Naive thymus-derived CD8-positive, alpha-beta T cell (primary cell): ENCODE data around the gene LTO1. TPM values are rescaled to one million over a fixed set of nuclear protein-coding genes. Genes with fewer than 3 reads are reported as not detected.
A peak's percentile ranks its signal among the peaks of the same experiment; 100 is the strongest.
"Not testable (repeated sequence)": the region's sequence is repeated elsewhere in the genome, so short reads cannot be mapped to it uniquely, and the experiment has no call there.

Experiments
- ATAC-seq, 2 donors: fragments of 150-1000 bp; cut with Tn5 transposase in 1 of 2; sonication (Bioruptor Pico), chemical (Tn5 transposase) in 1 of 2; 1 replicate in 1 of 2; 2 replicates in 1 of 2; pipeline ENCODE4 v1.10.0; 2021; ENCODE audit warnings: mild to moderate bottlenecking in 2 of 2, moderate library complexity in 2 of 2
- POLR2A ChIA-PET: fragments of 350-600 bp; sonication (Branson Sonifier 250); formaldehyde crosslinking; loops from one replicate; lab custom pipeline; 2021; ENCODE audit warnings: antibody characterized with exemption; lab: Charles Lee
- DNase-seq, 10 donors: peaks; one replicate each; pipeline versions ENCODE4 v3.0.0 to v3.0.0-alpha.2; 2020 to 2022
- H3K27ac Mint-ChIP-seq, 10 donors: one replicate each; pipeline ENCODE4 v1.8.0; 2020 to 2022; ENCODE audit warnings: mild to moderate bottlenecking in 10 of 10, mixed read lengths in 10 of 10, moderate library complexity in 4 of 10, inconsistent platforms in 1 of 10
- H3K27me3 Mint-ChIP-seq, 5 donors: one replicate each; pipeline ENCODE4 v1.8.0; 2021 to 2022; ENCODE audit warnings: mixed read lengths in 5 of 5
- H3K36me3 Mint-ChIP-seq, 3 donors: one replicate each; pipeline ENCODE4 v1.8.0; 2020 to 2022; ENCODE audit warnings: mixed read lengths in 3 of 3, mild to moderate bottlenecking in 2 of 3, inconsistent platforms in 1 of 3
- H3K4me1 Mint-ChIP-seq, 4 donors: one replicate each; pipeline ENCODE4 v1.8.0; 2021 to 2022; ENCODE audit warnings: mixed read lengths in 4 of 4
- H3K4me3 Mint-ChIP-seq, 10 donors: one replicate each; pipeline ENCODE4 v1.8.0; 2020 to 2022; ENCODE audit warnings: mild to moderate bottlenecking in 10 of 10, mixed read lengths in 10 of 10, moderate library complexity in 6 of 10, inconsistent platforms in 1 of 10
- H3K9me3 Mint-ChIP-seq, 9 donors: one replicate each; pipeline ENCODE4 v1.8.0; 2020 to 2022; ENCODE audit warnings: mixed read lengths in 9 of 9, mild to moderate bottlenecking in 3 of 9, inconsistent platforms in 1 of 9, moderate library complexity in 1 of 9
- polyA plus RNA-seq, 3 donors: library from polyadenylated mRNA; unstranded; fragments of 300-500 nt; fragmentation: Illumina TruSeq; gene quantifications; one replicate each; pipeline ENCODE4 v1.2.3, GENCODE V29; 2021
- total RNA-seq, 8 experiments: library from RNA in 2 of 8; stranded (reverse) in 2 of 8; gene quantifications; one replicate each; pipeline ENCODE4 v1.2.3 and lab custom pipeline; 2021 to 2026

LTO1 gene
- total and polyA plus RNA-seq, 5 experiments from 2014 or later: 12.5 to 77.8 (median 14.5) TPM

DNA sequence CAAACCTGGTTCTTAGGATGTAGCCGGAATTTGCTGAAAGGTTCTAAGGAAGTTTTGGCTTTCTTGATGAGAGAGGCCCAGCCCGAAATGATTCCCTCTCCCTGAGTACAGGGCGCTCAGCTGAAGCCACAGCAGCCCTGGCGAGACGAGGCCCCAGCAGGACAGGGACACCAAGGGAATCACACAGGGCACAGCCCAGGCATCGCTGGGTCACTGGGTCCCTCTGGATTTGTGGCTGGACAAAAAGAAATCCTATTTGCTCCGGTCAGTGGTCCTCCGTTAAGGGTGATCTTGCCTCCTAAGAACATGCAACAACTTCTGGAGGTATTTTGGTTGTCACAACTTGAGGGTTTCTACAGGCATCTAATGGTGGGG is 22.3 kb upstream of the LTO1 start:
- DNase-seq (no peak), ATAC-seq (no peak)
- Mint-ChIP-seq H3K4me3 (no peak overlapping the region), H3K9me3 (peaks cover 0 to under 1% (median 0%) of the 10 kb centered on the region in 9 donors), H3K27ac (peak overlapping the region in 1 of 10 donors; percentile 47), H3K27me3 (peaks cover 23 to 77% (median 42%) of the 10 kb centered on the region in 5 donors), H3K4me1 (peaks cover 0 to 1% (median 0%) of the 10 kb centered on the region in 4 donors), H3K36me3 (peaks cover 0 to 2% (median 1%) of the 10 kb centered on the region in 3 donors)
- POLR2A ChIA-PET: no interaction called here

DNA sequence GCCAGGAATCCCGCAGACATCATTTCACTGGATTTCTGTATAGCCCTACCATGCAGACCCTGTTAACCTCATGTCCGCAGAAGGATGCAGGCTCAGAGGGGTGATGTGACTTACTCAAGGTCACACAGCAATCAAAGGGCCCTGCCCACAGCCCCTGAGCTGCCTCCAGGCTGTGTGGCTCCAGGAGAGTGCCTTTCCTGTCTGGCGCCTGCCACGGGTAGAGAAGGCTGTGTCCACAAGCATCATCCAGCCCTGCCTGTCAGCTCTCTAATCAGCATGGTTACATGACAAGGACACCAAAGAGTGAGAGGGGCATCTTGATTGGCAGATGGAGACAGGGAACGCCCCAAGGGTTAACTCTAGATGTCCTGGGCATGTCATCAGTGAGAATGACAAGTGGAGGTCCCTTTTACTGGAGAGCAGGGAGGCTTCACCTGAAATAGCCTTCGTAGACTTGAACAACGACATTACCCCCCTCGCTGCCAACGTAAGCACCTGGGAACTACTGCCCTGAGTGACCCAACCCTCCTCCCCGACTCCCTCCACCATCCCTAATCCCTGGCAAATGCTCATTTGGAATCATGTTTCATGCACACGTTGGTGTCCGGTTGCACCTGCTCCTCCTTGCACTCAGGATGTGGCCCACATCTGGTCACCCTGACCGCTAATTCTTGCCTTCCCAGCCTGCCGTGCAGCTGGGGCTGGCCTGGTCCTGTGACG is 21.8 kb upstream of the LTO1 start:
- H3K36me3 Mint-ChIP-seq: peaks cover 0 to 6% (median 4%) of the 10 kb centered on the region in 3 donors
- H3K4me3 Mint-ChIP-seq: no peak overlapping the region
- no peak overlapping the region for H3K27ac Mint-ChIP-seq
- H3K9me3 Mint-ChIP-seq: peaks cover 0 to 6% (median 0%) of the 10 kb centered on the region in 9 donors
- ATAC-seq (no peak), DNase-seq (no peak)
- no peaks in the 10 kb centered on the region for H3K4me1 Mint-ChIP-seq
- peaks cover 27 to 81% (median 46%) of the 10 kb centered on the region in 5 donors for H3K27me3 Mint-ChIP-seq
- POLR2A ChIA-PET: no interaction called here

DNA sequence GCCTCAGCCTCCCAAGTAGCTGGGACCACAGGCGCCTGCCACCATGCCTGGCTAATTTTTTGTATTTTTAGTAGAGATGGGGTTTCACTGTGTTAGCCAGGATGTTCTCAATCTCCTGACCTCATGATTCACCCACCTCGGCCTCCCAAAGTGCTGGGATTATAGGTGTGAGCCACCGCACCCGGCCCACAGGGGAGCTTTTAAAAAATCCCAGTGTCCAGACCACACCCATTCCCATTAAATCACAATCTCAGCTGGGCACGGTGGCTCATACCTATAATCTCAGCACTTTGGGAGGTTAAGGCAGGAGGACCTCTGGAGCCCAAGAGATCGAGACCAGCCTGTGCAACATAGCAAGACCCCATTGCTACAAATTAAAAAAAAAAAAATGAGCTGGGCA is 20.8 kb upstream of the LTO1 start:
- peaks cover 31 to 88% (median 49%) of the 10 kb centered on the region in 5 donors for H3K27me3 Mint-ChIP-seq

DNA sequence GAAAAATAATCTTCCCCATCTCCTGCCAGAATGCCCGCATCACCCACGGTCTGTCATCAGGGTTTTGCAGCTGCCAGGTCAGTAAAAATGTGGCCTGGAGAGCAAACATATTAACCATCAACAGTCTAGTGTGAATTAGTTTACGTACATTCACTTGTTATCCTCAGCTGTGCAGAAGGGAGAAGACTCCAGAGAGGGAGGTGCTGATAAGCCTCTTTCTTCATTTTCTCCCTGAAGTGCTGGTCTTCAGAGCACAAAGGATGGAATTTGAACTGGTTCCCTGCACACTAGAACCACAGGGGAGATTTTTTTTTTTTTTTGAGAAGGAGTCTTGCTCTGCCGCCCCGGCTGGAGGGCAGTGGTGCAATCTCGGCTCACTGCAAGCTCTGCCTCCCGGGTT is 20.4 kb upstream of the LTO1 start:
- Mint-ChIP-seq H3K4me1 (no peaks in the 10 kb centered on the region), H3K27me3 (peaks cover 28 to 88% (median 48%) of the 10 kb centered on the region in 5 donors), H3K4me3 (no peak overlapping the region), H3K36me3 (peaks cover 0 to 7% (median 4%) of the 10 kb centered on the region in 3 donors), H3K9me3 (peaks cover 0 to 11% (median 0%) of the 10 kb centered on the region in 9 donors), H3K27ac (no peak overlapping the region)
- DNase-seq: no peak
- no peak for ATAC-seq
- POLR2A ChIA-PET: interaction anchor here (0.7 kb wide), 1 partner anchor 57 kb away, joined by 4 read pairs; no protein-coding TSS in a partner anchor

More for the DNA sequence above, 20.8 kb upstream of the LTO1 start:
- H3K36me3 Mint-ChIP-seq, H3K4me1 Mint-ChIP-seq, DNase-seq, H3K4me3 Mint-ChIP-seq, ATAC-seq: not testable (repeated sequence)
- Mint-ChIP-seq H3K27ac (peak overlapping the region in 1 of 10 donors; percentile 74), H3K9me3 (peaks cover 0 to 11% (median 0%) of the 10 kb centered on the region in 9 donors)
- POLR2A ChIA-PET: interaction anchor here (0.7 kb wide), 1 partner anchor 57 kb away, joined by 4 read pairs; no protein-coding TSS in a partner anchor

DNA sequence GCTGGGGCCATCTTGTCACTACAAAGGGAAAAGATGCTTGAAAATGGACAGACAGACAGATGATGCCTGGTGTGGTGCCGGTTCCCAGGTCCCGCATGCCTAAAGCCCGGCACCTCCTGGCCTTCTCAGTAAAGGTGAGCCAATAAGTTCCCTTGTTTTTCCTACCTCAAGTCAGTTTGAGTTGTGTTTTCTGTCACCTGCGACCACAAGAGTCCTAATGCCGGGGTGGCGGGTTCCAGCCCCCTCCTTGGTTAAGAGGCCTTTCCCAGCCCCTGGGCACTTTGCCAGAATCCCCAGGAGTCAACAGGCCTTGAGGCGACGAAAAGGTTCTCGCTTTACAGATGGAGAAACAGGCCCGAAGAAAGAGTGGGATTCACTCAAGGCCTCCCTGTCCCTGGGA is 19.6 kb upstream of the LTO1 start:
- Mint-ChIP-seq H3K4me3 (no peak overlapping the region), H3K9me3 (peaks cover 0 to 11% (median 0%) of the 10 kb centered on the region in 9 donors)

DNA sequence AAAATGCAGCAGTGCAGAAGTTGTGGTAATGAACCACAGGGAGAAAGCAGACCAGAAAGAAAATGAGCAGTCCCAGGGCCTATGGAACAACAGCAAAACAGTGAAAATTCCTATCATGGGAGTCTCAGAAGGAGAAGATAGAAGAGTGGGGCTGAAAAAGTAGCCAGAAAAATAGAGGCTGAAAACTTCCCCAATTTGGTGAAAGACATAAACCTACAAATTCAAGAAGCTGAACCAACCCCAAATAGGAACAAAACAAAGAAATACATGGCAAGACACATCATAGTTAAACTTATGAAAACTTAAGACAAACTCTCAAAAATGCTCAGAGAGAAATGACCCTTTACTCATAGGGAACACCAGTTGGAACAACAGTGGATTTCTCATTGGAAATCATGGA is 17.3 kb upstream of the LTO1 start:
- Mint-ChIP-seq H3K36me3 (peaks cover 0 to 10% (median 4%) of the 10 kb centered on the region in 3 donors), H3K4me3 (no peak overlapping the region), H3K27me3 (peaks cover 21 to 88% (median 59%) of the 10 kb centered on the region in 5 donors), H3K4me1 (no peaks in the 10 kb centered on the region), H3K27ac (peak overlapping the region in 1 of 10 donors; percentile 46), H3K9me3 (peaks cover 0 to 11% (median 0%) of the 10 kb centered on the region in 9 donors)
- DNase-seq: no peak
- ATAC-seq: no peak
- POLR2A ChIA-PET: no interaction called here

More for the DNA sequence above, 19.6 kb upstream of the LTO1 start:
- peaks cover 0 to 10% (median 4%) of the 10 kb centered on the region in 3 donors for H3K36me3 Mint-ChIP-seq
- POLR2A ChIA-PET: no interaction called here
- H3K27me3 Mint-ChIP-seq: peaks cover 24 to 88% (median 49%) of the 10 kb centered on the region in 5 donors
- no peak for ATAC-seq
- H3K27ac Mint-ChIP-seq: no peak overlapping the region
- DNase-seq: no peak
- no peaks in the 10 kb centered on the region for H3K4me1 Mint-ChIP-seq

DNA sequence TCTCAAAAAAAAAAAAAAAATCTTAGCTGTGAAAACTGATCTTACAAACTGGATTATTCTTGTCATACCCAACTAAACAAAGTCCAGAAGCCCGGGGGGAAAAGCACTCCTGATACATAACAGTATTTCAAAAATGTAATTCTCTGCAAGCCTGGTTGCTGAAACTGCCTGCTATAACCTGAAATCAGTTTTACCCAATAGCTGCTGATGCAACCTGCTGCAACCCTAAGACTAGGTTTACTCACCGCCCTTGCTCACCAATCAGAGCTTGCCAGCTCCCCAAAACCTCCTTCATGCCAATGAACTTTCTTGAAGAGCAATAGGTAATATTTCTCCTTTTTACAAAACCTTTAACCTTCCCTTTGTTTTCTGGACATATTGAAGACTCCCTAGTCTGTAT is 16.3 kb upstream of the LTO1 start:
- Mint-ChIP-seq H3K4me3 (no peak overlapping the region), H3K27me3 (peaks cover 19 to 78% (median 52%) of the 10 kb centered on the region in 5 donors), H3K9me3 (peaks cover 0 to 11% (median 0%) of the 10 kb centered on the region in 9 donors), H3K4me1 (no peaks in the 10 kb centered on the region), H3K36me3 (peaks cover 0 to 10% (median 4%) of the 10 kb centered on the region in 3 donors), H3K27ac (no peak overlapping the region)
- no peak for ATAC-seq
- no peak for DNase-seq
- POLR2A ChIA-PET: no interaction called here

DNA sequence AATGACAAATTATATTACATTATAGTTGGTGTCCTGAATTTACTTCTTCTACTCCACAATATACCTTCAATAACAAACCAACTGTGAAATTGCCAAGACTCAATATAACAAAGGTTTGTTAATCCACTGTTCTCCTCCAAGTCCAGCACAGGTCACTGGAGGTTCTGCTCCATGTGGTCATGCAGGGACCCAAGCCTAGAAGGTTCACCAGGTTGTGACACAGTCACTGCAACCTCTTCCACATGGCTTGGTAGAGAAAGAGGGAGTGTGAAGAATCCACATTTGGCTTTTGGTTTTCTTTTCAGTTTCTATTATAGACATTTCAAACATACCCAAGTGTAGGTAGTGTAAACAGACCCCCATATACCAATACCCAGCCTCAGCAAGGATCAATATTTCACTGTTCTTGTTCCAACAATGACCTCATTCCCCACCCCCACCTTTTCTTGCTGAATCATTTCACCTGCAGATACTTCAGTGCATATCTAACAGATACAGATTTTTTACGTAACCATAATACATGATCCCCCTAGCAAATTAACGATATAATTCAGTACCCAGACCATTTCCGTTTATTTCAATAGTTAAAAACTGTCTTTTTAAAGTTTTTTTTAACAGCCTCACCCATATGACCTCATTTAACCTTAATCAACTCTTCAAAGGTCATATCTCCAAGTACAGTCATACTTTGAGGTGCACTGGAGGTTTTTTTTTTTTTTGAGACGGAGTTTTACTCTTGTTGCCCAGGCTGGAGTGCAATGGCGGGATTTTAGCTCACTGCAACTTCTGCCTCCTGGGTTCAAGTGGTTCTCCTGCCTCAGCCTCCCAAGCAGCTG is 14.5 kb upstream of the LTO1 start:
- H3K27me3 Mint-ChIP-seq: peaks cover 18 to 67% (median 45%) of the 10 kb centered on the region in 5 donors
- no peak overlapping the region for H3K27ac Mint-ChIP-seq
- H3K9me3 Mint-ChIP-seq: peaks cover 0 to 11% (median 0%) of the 10 kb centered on the region in 9 donors

DNA sequence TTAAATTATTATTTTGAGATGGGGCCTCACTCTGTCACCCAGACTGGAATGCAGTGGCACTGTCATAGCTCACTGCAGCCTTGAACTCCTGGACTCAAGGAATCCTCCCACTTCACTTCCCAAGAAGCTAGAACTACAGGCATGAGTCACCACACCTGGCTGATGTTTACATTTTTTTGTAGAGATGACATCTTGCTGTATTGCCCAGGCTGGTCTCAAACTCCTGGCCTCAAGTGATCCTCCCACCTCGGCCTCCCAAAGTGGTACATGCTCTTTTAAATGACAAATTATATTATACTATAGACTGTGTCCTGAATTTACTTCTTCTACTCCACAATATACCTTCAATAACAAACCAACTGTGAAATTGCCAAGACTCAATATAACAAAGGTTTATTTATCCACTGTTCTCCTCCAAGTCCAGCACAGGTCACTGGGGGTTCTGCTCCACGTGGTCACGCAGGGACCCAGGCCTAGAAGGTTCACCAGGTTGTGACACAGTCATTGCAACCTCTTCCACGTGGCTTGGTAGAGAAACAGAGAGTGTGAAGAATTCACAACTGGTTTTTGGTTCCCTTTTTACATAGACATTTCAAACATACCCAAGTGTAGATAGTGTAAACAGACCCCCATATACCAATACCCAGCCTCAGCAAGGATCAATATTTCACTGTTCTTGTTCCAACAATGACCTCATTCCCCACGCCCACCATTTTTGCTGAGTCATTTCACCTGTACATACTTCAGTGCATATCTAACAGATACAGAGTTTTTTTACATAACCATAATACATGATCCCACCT is 13.0 kb upstream of the LTO1 start:
- Mint-ChIP-seq H3K27me3 (peaks cover 15 to 57% (median 39%) of the 10 kb centered on the region in 5 donors), H3K9me3 (peaks cover 0 to 11% (median 0%) of the 10 kb centered on the region in 9 donors)
- POLR2A ChIA-PET, ATAC-seq, H3K27ac Mint-ChIP-seq, H3K4me1 Mint-ChIP-seq, DNase-seq, H3K36me3 Mint-ChIP-seq, H3K4me3 Mint-ChIP-seq: not testable (repeated sequence)

More for the DNA sequence above, 14.5 kb upstream of the LTO1 start:
- no peak overlapping the region for H3K4me3 Mint-ChIP-seq
- ATAC-seq: no peak
- H3K36me3 Mint-ChIP-seq: peaks cover 0 to 10% (median 4%) of the 10 kb centered on the region in 3 donors
- DNase-seq: no peak
- peaks cover 1 to 10% (median 5%) of the 10 kb centered on the region in 4 donors for H3K4me1 Mint-ChIP-seq
- POLR2A ChIA-PET: no interaction called here

DNA sequence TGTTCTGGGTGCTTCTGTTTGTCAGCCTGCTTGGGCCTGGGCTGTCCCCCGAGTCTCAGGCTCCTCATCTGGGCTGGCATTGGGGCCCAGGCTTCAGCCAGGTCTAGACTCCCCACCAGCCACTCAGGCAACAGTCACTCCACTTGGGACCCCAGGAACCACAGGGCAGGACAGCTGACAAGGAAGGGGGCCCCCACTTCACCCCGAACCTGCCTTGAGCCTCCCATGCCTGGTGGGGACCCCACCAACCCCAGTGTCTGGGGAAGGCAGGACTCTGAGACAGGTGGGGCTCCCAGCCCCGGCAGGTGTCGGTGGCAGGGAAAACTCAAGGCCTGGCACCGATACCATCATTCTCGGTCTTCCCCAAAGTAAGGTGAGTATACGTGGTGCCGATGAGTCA is 11.7 kb upstream of the LTO1 start:
- H3K4me3 Mint-ChIP-seq: no peak overlapping the region

DNA sequence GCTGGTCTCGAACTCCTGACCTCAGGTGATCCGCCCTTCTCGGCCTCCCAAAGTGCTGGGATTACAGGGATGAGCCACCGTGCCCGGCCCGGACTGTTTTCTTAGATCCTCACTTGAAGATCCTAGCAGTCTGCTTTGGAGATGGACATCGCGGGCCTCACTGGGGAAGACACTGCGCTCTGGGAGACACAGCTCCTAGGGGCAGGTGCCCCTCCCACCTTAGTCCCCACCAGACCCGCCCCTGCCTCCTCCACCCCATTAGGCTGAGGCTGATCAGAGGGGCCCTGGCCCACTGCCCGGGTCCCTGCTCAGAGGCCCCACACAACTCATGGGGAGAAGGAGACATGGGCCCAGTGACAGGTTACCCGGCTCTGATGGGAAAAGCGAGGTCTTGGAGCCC is 11.3 kb upstream of the LTO1 start:
- Mint-ChIP-seq H3K27ac (no peak overlapping the region), H3K36me3 (peaks cover 0 to 4% (median 0%) of the 10 kb centered on the region in 3 donors), H3K9me3 (peaks cover 0 to 5% (median 0%) of the 10 kb centered on the region in 9 donors), H3K4me1 (peaks cover 1 to 10% (median 5%) of the 10 kb centered on the region in 4 donors), H3K27me3 (peaks cover 6 to 40% (median 27%) of the 10 kb centered on the region in 5 donors), H3K4me3 (peak overlapping the region in 3 of 10 donors; percentile 53 to 63 (median 61))
- DNase-seq: no peak
- no peak for ATAC-seq
- POLR2A ChIA-PET: no interaction called here

More for the DNA sequence above, 11.7 kb upstream of the LTO1 start:
- peaks cover 0 to 5% (median 0%) of the 10 kb centered on the region in 9 donors for H3K9me3 Mint-ChIP-seq
- POLR2A ChIA-PET: no interaction called here
- peaks cover 1 to 10% (median 5%) of the 10 kb centered on the region in 4 donors for H3K4me1 Mint-ChIP-seq
- peaks cover 0 to 4% (median 0%) of the 10 kb centered on the region in 3 donors for H3K36me3 Mint-ChIP-seq
- peaks cover 10 to 44% (median 30%) of the 10 kb centered on the region in 5 donors for H3K27me3 Mint-ChIP-seq
- no peak for ATAC-seq
- H3K27ac Mint-ChIP-seq: no peak overlapping the region
- no peak for DNase-seq

DNA sequence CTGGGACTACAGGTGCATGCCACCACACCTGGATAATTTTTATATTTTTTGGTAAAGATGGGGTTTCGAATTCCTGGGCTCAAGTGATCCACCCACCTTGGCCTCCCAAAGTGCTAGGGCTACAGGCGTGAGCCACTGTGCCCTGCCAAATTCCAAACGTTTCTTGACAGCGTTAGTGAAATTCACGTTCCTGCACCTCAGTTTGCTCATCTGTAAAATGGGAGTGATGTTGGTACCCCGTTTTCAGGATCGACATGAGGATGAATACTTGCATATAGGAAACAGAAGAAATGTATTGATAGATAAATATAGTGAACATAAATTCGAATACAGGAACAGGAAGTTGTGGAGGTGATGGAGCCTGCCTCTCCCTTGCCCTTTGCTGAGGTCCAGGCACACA is 10.2 kb upstream of the LTO1 start:
- peak overlapping the region in 7 of 10 donors; percentile 40 to 74 (median 61) for H3K4me3 Mint-ChIP-seq
- peaks cover 4 to 32% (median 20%) of the 10 kb centered on the region in 5 donors for H3K27me3 Mint-ChIP-seq
- ATAC-seq: no peak
- H3K36me3 Mint-ChIP-seq: peaks cover 0 to under 1% (median 0%) of the 10 kb centered on the region in 3 donors
- peaks cover 1 to 10% (median 5%) of the 10 kb centered on the region in 4 donors for H3K4me1 Mint-ChIP-seq
- DNase-seq: no peak
- peaks cover 0 to under 1% (median 0%) of the 10 kb centered on the region in 9 donors for H3K9me3 Mint-ChIP-seq
- POLR2A ChIA-PET: no interaction called here
- no peak overlapping the region for H3K27ac Mint-ChIP-seq
